GM23338 (cell line): ENCODE results near the gene ATP6V0A4. TPM values are rescaled to one million over a fixed set of nuclear protein-coding genes. Genes with fewer than 3 reads are reported as not detected.

Source experiments
- ATAC-seq: fragments of 200-7000 bp; cut with Tn5 transposase; 3 replicates; pipeline ENCODE4 v1.9.1; 2020
- DNase-seq: peaks from one replicate; pipeline ENCODE4 v3.0.0-alpha.2; 2015; ENCODE audit warnings: low spot score
- H2AFZ ChIP-seq: fragments of 200-600 bp; sonication (generic); 2 replicates; pipeline ENCODE4 v1.8.0; 2016; ENCODE audit warnings: antibody characterized with exemption, mild to moderate bottlenecking, moderate library complexity
- H3F3A ChIP-seq: fragments of 200-600 bp; sonication (generic); replicated peaks from 2 replicates; pipeline ENCODE4 v1.8.0; 2017; ENCODE audit warnings: antibody characterized with exemption, mixed run types, low read depth
- H3K27ac ChIP-seq: fragments of 200-600 bp; sonication (generic); 2 replicates; pipeline ENCODE4 v1.6.1; 2016; ENCODE audit warnings: low read depth
- H3K27me3 ChIP-seq: fragments of 200-600 bp; sonication (generic); 2 replicates; pipeline ENCODE4 v1.8.0; 2016; ENCODE audit warnings: mild to moderate bottlenecking, mixed run types, moderate library complexity; ENCODE audit not compliant: insufficient read depth
- H3K36me3 ChIP-seq: fragments of 200-600 bp; sonication (generic); 2 replicates; pipeline ENCODE4 v1.8.0; 2016; ENCODE audit warnings: mild to moderate bottlenecking; ENCODE audit not compliant: insufficient read depth
- H3K4me1 ChIP-seq: fragments of 200-600 bp; sonication (generic); 2 replicates; pipeline ENCODE4 v1.8.0; 2016; ENCODE audit warnings: mild to moderate bottlenecking, moderate library complexity; ENCODE audit not compliant: insufficient read depth
- H3K4me2 ChIP-seq: fragments of 200-600 bp; sonication (generic); 2 replicates; pipeline ENCODE4 v1.7.1; 2017; ENCODE audit warnings: mixed run types
- H3K4me3 ChIP-seq: fragments of 200-600 bp; sonication (generic); 2 replicates; pipeline ENCODE4 v1.6.1; 2016; ENCODE audit warnings: mixed run types
- H3K79me2 ChIP-seq: fragments of 200-600 bp; sonication (generic); replicated peaks from 2 replicates; pipeline ENCODE4 v1.8.0; 2017; ENCODE audit warnings: mild to moderate bottlenecking; ENCODE audit not compliant: insufficient read depth
- H3K9me2 ChIP-seq: fragments of 200-600 bp; sonication (generic); 2 replicates; pipeline ENCODE4 v1.8.0; 2017; ENCODE audit not compliant: insufficient read depth
- H4K20me1 ChIP-seq: fragments of 200-600 bp; sonication (generic); replicated peaks from 2 replicates; pipeline ENCODE4 v1.8.0; 2017; ENCODE audit warnings: mild to moderate bottlenecking; ENCODE audit not compliant: insufficient read depth
- H3K27ac Mint-ChIP-seq: 2 replicates; pipeline ENCODE4 v1.8.0; 2020; ENCODE audit warnings: inconsistent platforms, mild to moderate bottlenecking, moderate library complexity, mixed read lengths
- H3K27me3 Mint-ChIP-seq: 3 replicates; pipeline ENCODE4 v1.8.0; 2022; ENCODE audit warnings: low read depth, mild to moderate bottlenecking, moderate library complexity, mixed read lengths, inconsistent platforms; ENCODE audit not compliant: insufficient read depth, poor library complexity
- H3K36me3 Mint-ChIP-seq: 3 replicates; pipeline ENCODE4 v1.8.0; 2021; ENCODE audit warnings: low read depth, mild to moderate bottlenecking, inconsistent platforms, moderate library complexity, mixed read lengths
- H3K4me1 Mint-ChIP-seq: 3 replicates; pipeline ENCODE4 v1.8.0; 2020; ENCODE audit warnings: mild to moderate bottlenecking, inconsistent platforms, mixed read lengths
- H3K4me3 Mint-ChIP-seq: 3 replicates; pipeline ENCODE4 v1.8.0; 2021; ENCODE audit warnings: moderate library complexity, mild to moderate bottlenecking, inconsistent platforms, mixed read lengths
- H3K9me3 Mint-ChIP-seq: 3 replicates; pipeline ENCODE4 v1.8.0; 2020; ENCODE audit warnings: moderate library complexity, mild to moderate bottlenecking, inconsistent platforms, mixed read lengths
- CREB1 ChIP-seq: fragments of 250-450 bp; sonication (Bioruptor Pico); IDR thresholded peaks from 2 replicates; pipeline ENCODE4 v1.5.0; 2020; ENCODE audit warnings: low read depth, mild to moderate bottlenecking, moderate library complexity
- CTCF ChIP-seq, 2 experiments: fragments of 200-600 bp in 1 of 2; sonication (generic) in 1 of 2; conservative IDR thresholded peaks; 2 replicates each; pipeline versions ENCODE4 v1.5.1 to v1.6.1; 2016 to 2017; ENCODE audit warnings: antibody characterized with exemption in 2 of 2, low read depth in 2 of 2, mild to moderate bottlenecking in 2 of 2, moderate library complexity in 1 of 2
- ETS1 ChIP-seq: IDR thresholded peaks from 2 replicates; pipeline ENCODE4 v1.6.1; 2016; ENCODE audit warnings: antibody characterized with exemption
- EZH2 ChIP-seq: fragments of 200-600 bp; sonication (generic); IDR thresholded peaks from one replicate; pipeline ENCODE4 v1.8.0; 2017; ENCODE audit warnings: antibody characterized with exemption, mild to moderate bottlenecking, low read depth; ENCODE audit not compliant: unreplicated experiment
- EZH2phosphoT487 ChIP-seq: fragments of 200-600 bp; sonication (generic); IDR thresholded peaks from one replicate; pipeline ENCODE4 v1.8.1; 2018; ENCODE audit warnings: antibody characterized with exemption; ENCODE audit not compliant: unreplicated experiment
- JUNB ChIP-seq: IDR thresholded peaks from one replicate; pipeline ENCODE4 v1.6.1; 2016; ENCODE audit warnings: antibody characterized with exemption; ENCODE audit not compliant: unreplicated experiment
- NANOG ChIP-seq: IDR thresholded peaks from 2 replicates; pipeline ENCODE4 v1.6.1; 2016; ENCODE audit warnings: antibody characterized with exemption, borderline replicate concordance
- POLR2AphosphoS5 ChIP-seq: IDR thresholded peaks from 2 replicates; pipeline ENCODE4 v1.6.1; 2016; ENCODE audit warnings: antibody characterized with exemption, low read depth
- STAT1 ChIP-seq: IDR thresholded peaks from one replicate; pipeline ENCODE4 v1.6.1; 2016; ENCODE audit warnings: antibody characterized with exemption; ENCODE audit not compliant: unreplicated experiment
- ZNF114 ChIP-seq: fragments of 250-450 bp; sonication (Bioruptor Pico); IDR thresholded peaks from 2 replicates; pipeline ENCODE4 v1.5.0; 2020; ENCODE audit warnings: mild to moderate bottlenecking, moderate library complexity
- ZNF331 ChIP-seq: fragments of 250-450 bp; sonication (Bioruptor Pico); IDR thresholded peaks from 2 replicates; pipeline ENCODE4 v1.5.0; 2020; ENCODE audit warnings: low read depth, mild to moderate bottlenecking, moderate library complexity
- polyA plus RNA-seq: library from polyadenylated mRNA; unstranded; fragments of >200 nt; fragmentation: Nextera tagmentation; extraction: Ambion mirVana; gene quantifications from 2 replicates; pipeline ENCODE4 v1.2.1, GENCODE V29; 2016
- total RNA-seq: library from RNA; depleted of rRNA; stranded (reverse); fragments of >200 nt; shearing (Covaris generic); gene quantifications from 2 replicates; pipeline ENCODE4 v1.2.3, GENCODE V29; 2014
- TF ChIP-seq, protein P1 (sequence below): IDR thresholded peaks from one replicate; pipeline ENCODE4 v1.6.1; 2018; ENCODE audit warnings: antibody characterized with exemption; ENCODE audit not compliant: unreplicated experiment

ATP6V0A4 gene
- total and polyA plus RNA-seq, 2 experiments from 2014 or later, result 0.10 to 1.3 TPM

GRCh38 chr7:138669364-138669763, 128.6 kb downstream of the ATP6V0A4 start:
- H3K4me2 ChIP-seq, result no peak overlapping the region
- H3K27ac Mint-ChIP-seq, result no peak overlapping the region
- no peaks in the 10 kb centered on the region for H3K27me3 ChIP-seq
- no peak for DNase-seq
- peak; percentile 70 for TF ChIP-seq JUNB
- no peak for TF ChIP-seq ZNF114 (CRISPR knock-in tag)
- TF ChIP-seq NANOG, result no peak
- TF ChIP-seq POLR2AphosphoS5, result no peak
- ATAC-seq, result no peak
- H3K79me2 ChIP-seq, result no peaks in the 10 kb centered on the region
- H3K4me1 Mint-ChIP-seq, result peaks cover 36% of the 10 kb centered on the region
- no peak overlapping the region for H3K27ac ChIP-seq
- no peaks in the 10 kb centered on the region for H3K36me3 ChIP-seq
- H2AFZ ChIP-seq, result no peak overlapping the region
- no peak overlapping the region for H3K4me3 Mint-ChIP-seq
- H3K9me2 ChIP-seq, result no peaks in the 10 kb centered on the region
- peaks cover 16% of the 10 kb centered on the region for H3K9me3 Mint-ChIP-seq
- H4K20me1 ChIP-seq, result no peaks in the 10 kb centered on the region
- peaks cover 19% of the 10 kb centered on the region for H3K36me3 Mint-ChIP-seq
- H3K4me1 ChIP-seq, result peaks cover 40% of the 10 kb centered on the region
- peaks cover 3% of the 10 kb centered on the region for H3K27me3 Mint-ChIP-seq
- H3F3A ChIP-seq, result no peaks in the 10 kb centered on the region; the same call in 1 of the 2 replicates
- H3K4me3 ChIP-seq, result no peak overlapping the region

- Histone ChIP-seq H3K27ac (peak overlapping the region; percentile 72; the same call in 1 of the 2 replicates), H2AFZ (no peak overlapping the region), H3F3A (no peaks in the 10 kb centered on the region; the same call in 1 of the 2 replicates), H3K36me3 (no peaks in the 10 kb centered on the region), H3K4me2 (peak overlapping the region; percentile 34), H4K20me1 (no peaks in the 10 kb centered on the region), H3K4me1 (peaks cover 40% of the 10 kb centered on the region), H3K27me3 (no peaks in the 10 kb centered on the region), H3K79me2 (no peaks in the 10 kb centered on the region), H3K9me2 (no peaks in the 10 kb centered on the region), H3K4me3 (no peak overlapping the region)
- Mint-ChIP-seq H3K27ac (no peak overlapping the region), H3K36me3 (peaks cover 19% of the 10 kb centered on the region), H3K4me1 (peaks cover 37% of the 10 kb centered on the region), H3K4me3 (no peak overlapping the region), H3K9me3 (peaks cover 18% of the 10 kb centered on the region), H3K27me3 (peaks cover 3% of the 10 kb centered on the region)
- DNase-seq (no peak), ATAC-seq (no peak)
- no peak for TF ChIP-seq ZNF331 (CRISPR knock-in tag)
- TF ChIP-seq EZH2, result no peak
- TF ChIP-seq POLR2AphosphoS5, result no peak
- no peak for TF ChIP-seq EZH2phosphoT487
- TF ChIP-seq JUNB, result no peak
- TF ChIP-seq NANOG, result no peak
- TF ChIP-seq, protein P1, sequence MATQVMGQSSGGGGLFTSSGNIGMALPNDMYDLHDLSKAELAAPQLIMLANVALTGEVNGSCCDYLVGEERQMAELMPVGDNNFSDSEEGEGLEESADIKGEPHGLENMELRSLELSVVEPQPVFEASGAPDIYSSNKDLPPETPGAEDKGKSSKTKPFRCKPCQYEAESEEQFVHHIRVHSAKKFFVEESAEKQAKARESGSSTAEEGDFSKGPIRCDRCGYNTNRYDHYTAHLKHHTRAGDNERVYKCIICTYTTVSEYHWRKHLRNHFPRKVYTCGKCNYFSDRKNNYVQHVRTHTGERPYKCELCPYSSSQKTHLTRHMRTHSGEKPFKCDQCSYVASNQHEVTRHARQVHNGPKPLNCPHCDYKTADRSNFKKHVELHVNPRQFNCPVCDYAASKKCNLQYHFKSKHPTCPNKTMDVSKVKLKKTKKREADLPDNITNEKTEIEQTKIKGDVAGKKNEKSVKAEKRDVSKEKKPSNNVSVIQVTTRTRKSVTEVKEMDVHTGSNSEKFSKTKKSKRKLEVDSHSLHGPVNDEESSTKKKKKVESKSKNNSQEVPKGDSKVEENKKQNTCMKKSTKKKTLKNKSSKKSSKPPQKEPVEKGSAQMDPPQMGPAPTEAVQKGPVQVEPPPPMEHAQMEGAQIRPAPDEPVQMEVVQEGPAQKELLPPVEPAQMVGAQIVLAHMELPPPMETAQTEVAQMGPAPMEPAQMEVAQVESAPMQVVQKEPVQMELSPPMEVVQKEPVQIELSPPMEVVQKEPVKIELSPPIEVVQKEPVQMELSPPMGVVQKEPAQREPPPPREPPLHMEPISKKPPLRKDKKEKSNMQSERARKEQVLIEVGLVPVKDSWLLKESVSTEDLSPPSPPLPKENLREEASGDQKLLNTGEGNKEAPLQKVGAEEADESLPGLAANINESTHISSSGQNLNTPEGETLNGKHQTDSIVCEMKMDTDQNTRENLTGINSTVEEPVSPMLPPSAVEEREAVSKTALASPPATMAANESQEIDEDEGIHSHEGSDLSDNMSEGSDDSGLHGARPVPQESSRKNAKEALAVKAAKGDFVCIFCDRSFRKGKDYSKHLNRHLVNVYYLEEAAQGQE, result no peak
- no peak for TF ChIP-seq ETS1
- no peak for TF ChIP-seq CTCF (conservative IDR thresholded peaks at IDR 0.05; ENCODE audit: low read depth in 2 of 2)
- no peak for TF ChIP-seq STAT1
- no peak for TF ChIP-seq CREB1 (CRISPR knock-in tag)
Measured at GRCh38 chr7:138668946-138669345, 129.1 kb downstream of the ATP6V0A4 start.
